BJ (cell line): ENCODE measurements around the gene ZRANB2. TPM values are rescaled to one million over a fixed set of nuclear protein-coding genes. Genes with fewer than 3 reads are reported as not detected.

Experiments
- CTCF ChIA-PET: fragments of 350-600 bp; formaldehyde crosslinking; extraction: SDS; loops from one replicate; lab custom pipeline; 2021; ENCODE audit warnings: antibody characterized with exemption, inconsistent platforms; lab: Yijun Ruan, JAX
- POLR2A ChIA-PET: fragments of 300-600 bp; sonication (Branson Sonifier 250); formaldehyde crosslinking; extraction: SDS; loops from one replicate; lab custom pipeline; 2021; ENCODE audit warnings: antibody characterized with exemption; lab: Charles Lee
- DNase-seq: peaks from one replicate; pipeline ENCODE4 v3.0.0-alpha.2; 2011; ENCODE audit warnings: low read depth
- H3K27me3 ChIP-seq: 2 replicates; pipeline ENCODE4 v1.6.0; 2011; ENCODE audit warnings: low read length; ENCODE audit not compliant: control insufficient read depth, insufficient read depth
- H3K36me3 ChIP-seq: 2 replicates; pipeline ENCODE4 v1.5.1; 2011; ENCODE audit warnings: low read length; ENCODE audit not compliant: control insufficient read depth, insufficient read depth
- H3K4me3 ChIP-seq: 2 replicates; pipeline ENCODE4 v1.5.1; 2011; ENCODE audit warnings: low read depth, mild to moderate bottlenecking, control low read depth, low read length
- polyA minus RNA-seq: library from RNA; depleted of rRNA, polyadenylated mRNA; stranded (reverse); fragments of >200 nt; gene quantifications from 2 replicates; pipeline ENCODE4 v1.2.3, GENCODE V29; 2011; rRNA and poly(A)+ RNA removed
- polyA plus RNA-seq: library from polyadenylated mRNA; depleted of rRNA; stranded (reverse); fragments of >200 nt; gene quantifications from 2 replicates; pipeline ENCODE4 v1.2.3, GENCODE V29; 2011; rRNA removed
- TF ChIP-seq, protein P1 (sequence below): IDR thresholded peaks from 2 replicates; pipeline ENCODE4 v1.5.1; 2011; ENCODE audit warnings: low read depth, mild to moderate bottlenecking, control low read depth, inconsistent platforms, low read length, moderate library complexity; ENCODE audit not compliant: insufficient read depth

ZRANB2 gene
- polyA plus RNA-seq (35.4 and 60.1 TPM in 2 replicates), polyA minus RNA-seq (13.3 and 13.6 TPM in 2 replicates)

- TF ChIP-seq, protein P1, sequence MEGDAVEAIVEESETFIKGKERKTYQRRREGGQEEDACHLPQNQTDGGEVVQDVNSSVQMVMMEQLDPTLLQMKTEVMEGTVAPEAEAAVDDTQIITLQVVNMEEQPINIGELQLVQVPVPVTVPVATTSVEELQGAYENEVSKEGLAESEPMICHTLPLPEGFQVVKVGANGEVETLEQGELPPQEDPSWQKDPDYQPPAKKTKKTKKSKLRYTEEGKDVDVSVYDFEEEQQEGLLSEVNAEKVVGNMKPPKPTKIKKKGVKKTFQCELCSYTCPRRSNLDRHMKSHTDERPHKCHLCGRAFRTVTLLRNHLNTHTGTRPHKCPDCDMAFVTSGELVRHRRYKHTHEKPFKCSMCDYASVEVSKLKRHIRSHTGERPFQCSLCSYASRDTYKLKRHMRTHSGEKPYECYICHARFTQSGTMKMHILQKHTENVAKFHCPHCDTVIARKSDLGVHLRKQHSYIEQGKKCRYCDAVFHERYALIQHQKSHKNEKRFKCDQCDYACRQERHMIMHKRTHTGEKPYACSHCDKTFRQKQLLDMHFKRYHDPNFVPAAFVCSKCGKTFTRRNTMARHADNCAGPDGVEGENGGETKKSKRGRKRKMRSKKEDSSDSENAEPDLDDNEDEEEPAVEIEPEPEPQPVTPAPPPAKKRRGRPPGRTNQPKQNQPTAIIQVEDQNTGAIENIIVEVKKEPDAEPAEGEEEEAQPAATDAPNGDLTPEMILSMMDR = peak; percentile 81
- H3K27me3 ChIP-seq = no peaks in the 10 kb centered on the region
- DNase-seq = peak; percentile 65
- peak within 1 kb of the TSS; percentile 59 for H3K4me3 ChIP-seq
- ChIA-PET POLR2A (interaction anchor here (0.6 kb wide), 1 partner anchor 16 kb away, joined by 5 read pairs; no protein-coding TSS in a partner anchor), CTCF (interaction anchor here (1.2 to 1.3 kb wide), 2 partner anchors 15 to 17 kb away, joined by 4 read pairs; no protein-coding TSS in a partner anchor)
- H3K36me3 ChIP-seq = peaks cover 3% of the 10 kb centered on the region
Observed at GRCh38 chr1:71080739-71081696, at the start of gene ZRANB2. ZRANB2 (minus strand) TSS chr1:71081035; CDS start chr1:71080995, 40 bp downstream.

- Histone ChIP-seq H3K27me3 (no peaks in the 10 kb centered on the region), H3K4me3 (no peak overlapping the region), H3K36me3 (no peaks in the 10 kb centered on the region)
- ChIA-PET CTCF (no interaction called here), POLR2A (no interaction called here)
- TF ChIP-seq, protein P1 = no peak
- DNase-seq = no peak
Observed at GRCh38 chr1:71128060-71128459, 47.2 kb upstream of the ZRANB2 start.

- H3K27me3 ChIP-seq = no peaks in the 10 kb centered on the region
- H3K36me3 ChIP-seq = no peaks in the 10 kb centered on the region
- ChIA-PET CTCF (no interaction called here), POLR2A (no interaction called here)
- TF ChIP-seq, protein P1 = no peak
- no peak for DNase-seq
- no peak overlapping the region for H3K4me3 ChIP-seq
Observed at GRCh38 chr1:71118086-71118485, 37.3 kb upstream of the ZRANB2 start.

DNA sequence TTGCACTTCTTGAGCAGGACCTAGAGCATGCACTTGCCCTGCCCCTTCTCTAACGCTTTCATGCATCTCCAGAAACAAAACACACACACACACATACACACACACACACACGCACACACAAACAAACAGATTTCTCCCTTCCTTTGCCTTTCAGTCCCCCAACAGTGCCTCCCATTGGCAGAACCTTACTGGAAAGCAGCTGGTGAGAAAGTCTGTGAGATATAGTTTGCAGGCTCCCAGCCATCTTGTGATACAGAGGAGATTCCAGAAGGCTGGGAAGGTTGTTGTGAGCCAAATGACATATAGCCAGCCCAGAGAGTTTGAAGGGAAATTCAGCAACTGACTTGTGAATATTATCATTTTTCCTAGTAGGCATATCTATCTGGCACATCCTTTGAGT is 35.9 kb upstream of the ZRANB2 start:
- H3K27me3 ChIP-seq = no peaks in the 10 kb centered on the region
- CTCF ChIA-PET = no interaction called here
- POLR2A ChIA-PET = no interaction called here
- no peaks in the 10 kb centered on the region for H3K36me3 ChIP-seq
- TF ChIP-seq, protein P1 = no peak
- DNase-seq = no peak
- no peak overlapping the region for H3K4me3 ChIP-seq

DNA sequence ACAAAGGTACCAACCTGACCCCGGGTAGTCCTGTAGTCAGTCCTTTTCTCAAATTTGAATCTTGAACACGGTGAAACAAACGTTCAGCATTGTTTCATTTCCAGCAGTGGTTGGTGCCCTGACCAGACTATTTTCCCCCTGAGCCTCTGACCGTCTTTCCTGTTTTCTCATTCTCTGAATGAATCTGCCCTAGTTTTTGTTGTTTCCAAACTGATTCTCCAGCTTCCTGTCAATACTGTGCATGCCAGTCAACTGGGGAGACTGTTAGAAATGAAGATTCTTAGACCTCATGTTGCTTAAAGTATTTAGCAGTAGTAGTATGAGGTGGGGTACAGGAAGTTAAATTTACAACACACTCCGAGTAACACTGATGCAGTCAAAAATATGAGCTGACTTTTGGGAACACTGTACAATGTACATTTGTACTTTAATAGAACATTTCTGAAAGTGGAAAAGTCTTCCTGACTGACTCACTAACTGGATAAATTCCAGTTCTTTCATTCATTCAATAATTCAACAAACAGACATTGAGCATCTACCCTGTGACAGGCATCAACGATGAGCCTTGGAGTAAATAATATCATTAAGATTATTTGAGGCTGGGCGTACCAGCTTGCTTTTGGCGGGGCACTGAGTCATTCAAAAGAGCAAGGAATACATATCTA is 26.0 kb upstream of the ZRANB2 start:
- Histone ChIP-seq H3K27me3 (no peaks in the 10 kb centered on the region), H3K4me3 (no peak overlapping the region), H3K36me3 (no peaks in the 10 kb centered on the region)
- TF ChIP-seq, protein P1 = no peak
- DNase-seq = no peak
- CTCF ChIA-PET = no interaction called here
- POLR2A ChIA-PET = no interaction called here
